ENCODE data around the gene HK3. TPM values are rescaled to one million over a fixed set of nuclear protein-coding genes. Genes with fewer than 3 reads are reported as not detected.
"Not testable (repeated sequence)": the region's sequence is repeated elsewhere in the genome, so short reads cannot be mapped to it uniquely, and the experiment has no call there.

The HK3 gene
- total RNA-seq, 1 donor from 2014 or later: 4.2 TPM

- H3K9ac ChIP-seq (ENCODE audit: low read depth in 1 of 3, low read length in 3 of 3); H3K4me3 ChIP-seq (ENCODE audit: low read length in 3 of 3); H3K36me3 ChIP-seq (ENCODE audit: control insufficient read depth in 3 of 3, insufficient read depth in 3 of 3, low read length in 3 of 3); H3K9me3 ChIP-seq (ENCODE audit: control insufficient read depth in 3 of 3, low read length in 3 of 3); H3K27ac ChIP-seq (ENCODE audit: low read depth, low read length); H3K4me1 ChIP-seq (ENCODE audit: control insufficient read depth in 3 of 3, insufficient read depth in 3 of 3, low read length in 3 of 3): not testable (repeated sequence)
- H3K27me3 ChIP-seq (ENCODE audit: control insufficient read depth in 3 of 3, insufficient read depth in 3 of 3, low read length in 3 of 3): peaks cover 48 to 61% (median 57%) of the 10 kb centered on the region in 3 donors
Measured at GRCh38 chr5:176873011-176873410, 26.1 kb downstream of the HK3 start.

GRCh38 chr5:176872586-176872985 is 26.6 kb downstream of the HK3 start:
- not testable (repeated sequence) for H3K9me3 ChIP-seq (ENCODE audit: control insufficient read depth in 3 of 3, low read length in 3 of 3); H3K36me3 ChIP-seq (ENCODE audit: control insufficient read depth in 3 of 3, insufficient read depth in 3 of 3, low read length in 3 of 3); H3K9ac ChIP-seq (ENCODE audit: low read depth in 1 of 3, low read length in 3 of 3); H3K27ac ChIP-seq (ENCODE audit: low read depth, low read length); H3K4me1 ChIP-seq (ENCODE audit: control insufficient read depth in 3 of 3, insufficient read depth in 3 of 3, low read length in 3 of 3); H3K4me3 ChIP-seq (ENCODE audit: low read length in 3 of 3)
- peaks cover 49 to 63% (median 55%) of the 10 kb centered on the region in 3 donors for H3K27me3 ChIP-seq (ENCODE audit: control insufficient read depth in 3 of 3, insufficient read depth in 3 of 3, low read length in 3 of 3)

- H3K4me1 ChIP-seq (ENCODE audit: control insufficient read depth in 3 of 3, insufficient read depth in 3 of 3, low read length in 3 of 3); H3K9me3 ChIP-seq (ENCODE audit: control insufficient read depth in 3 of 3, low read length in 3 of 3); H3K27ac ChIP-seq (ENCODE audit: low read depth, low read length); H3K9ac ChIP-seq (ENCODE audit: low read depth in 1 of 3, low read length in 3 of 3); H3K4me3 ChIP-seq (ENCODE audit: low read length in 3 of 3); H3K36me3 ChIP-seq (ENCODE audit: control insufficient read depth in 3 of 3, insufficient read depth in 3 of 3, low read length in 3 of 3): not testable (repeated sequence)
- peaks cover 50 to 63% (median 55%) of the 10 kb centered on the region in 3 donors for H3K27me3 ChIP-seq (ENCODE audit: control insufficient read depth in 3 of 3, insufficient read depth in 3 of 3, low read length in 3 of 3)
Measured at GRCh38 chr5:176870644-176871043, 28.5 kb downstream of the HK3 start.

GRCh38 chr5:176870110-176870591 is 29.0 kb downstream of the HK3 start:
- Histone ChIP-seq H3K36me3 (ENCODE audit: control insufficient read depth in 3 of 3, insufficient read depth in 3 of 3, low read length in 3 of 3) (no peaks in the 10 kb centered on the region), H3K9ac (ENCODE audit: low read depth in 1 of 3, low read length in 3 of 3) (no peak overlapping the region), H3K27ac (ENCODE audit: low read depth, low read length) (no peak overlapping the region), H3K4me1 (ENCODE audit: control insufficient read depth in 3 of 3, insufficient read depth in 3 of 3, low read length in 3 of 3) (no peaks in the 10 kb centered on the region), H3K4me3 (ENCODE audit: low read length in 3 of 3) (no peak overlapping the region), H3K27me3 (ENCODE audit: control insufficient read depth in 3 of 3, insufficient read depth in 3 of 3, low read length in 3 of 3) (peaks cover 50 to 63% (median 55%) of the 10 kb centered on the region in 3 donors), H3K9me3 (ENCODE audit: control insufficient read depth in 3 of 3, low read length in 3 of 3) (no peaks in the 10 kb centered on the region)

DNA sequence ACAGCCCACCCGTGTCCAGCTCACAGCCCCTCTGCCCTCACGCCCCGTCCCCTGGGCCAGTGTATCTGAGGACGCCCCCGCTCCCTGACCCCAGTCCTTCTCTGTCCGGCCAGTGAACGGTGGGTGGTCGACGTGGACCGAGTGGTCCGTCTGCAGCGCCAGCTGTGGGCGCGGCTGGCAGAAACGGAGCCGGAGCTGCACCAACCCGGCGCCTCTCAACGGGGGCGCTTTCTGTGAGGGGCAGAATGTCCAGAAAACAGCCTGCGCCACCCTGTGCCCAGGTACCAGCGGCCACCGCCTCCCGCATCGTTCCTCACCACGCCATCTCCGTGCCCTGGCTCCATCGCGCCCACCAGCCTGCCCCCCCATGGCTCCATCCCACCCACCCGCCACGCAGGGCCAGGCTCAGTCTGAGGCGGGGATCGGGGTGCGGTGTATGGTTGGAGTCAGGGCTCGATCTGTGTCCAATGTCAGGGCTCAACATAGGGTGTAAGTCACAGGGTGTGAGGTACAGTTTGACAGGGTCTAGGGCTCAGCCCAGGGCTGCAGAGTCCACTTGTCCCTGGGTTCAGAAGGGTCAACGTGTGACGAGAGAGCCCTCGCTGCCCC is 29.5 kb downstream of the HK3 start:
- peaks cover 45 to 62% (median 59%) of the 10 kb centered on the region in 3 donors for H3K27me3 ChIP-seq (ENCODE audit: control insufficient read depth in 3 of 3, insufficient read depth in 3 of 3, low read length in 3 of 3)
- no peak overlapping the region for H3K4me3 ChIP-seq (ENCODE audit: low read length in 3 of 3)
- no peak overlapping the region for H3K9ac ChIP-seq (ENCODE audit: low read depth in 1 of 3, low read length in 3 of 3)
- no peaks in the 10 kb centered on the region for H3K9me3 ChIP-seq (ENCODE audit: control insufficient read depth in 3 of 3, low read length in 3 of 3)
- no peaks in the 10 kb centered on the region for H3K4me1 ChIP-seq (ENCODE audit: control insufficient read depth in 3 of 3, insufficient read depth in 3 of 3, low read length in 3 of 3)
- no peaks in the 10 kb centered on the region for H3K36me3 ChIP-seq (ENCODE audit: control insufficient read depth in 3 of 3, insufficient read depth in 3 of 3, low read length in 3 of 3)
- no peak overlapping the region for H3K27ac ChIP-seq (ENCODE audit: low read depth, low read length)

- H3K36me3 ChIP-seq (ENCODE audit: control insufficient read depth in 3 of 3, insufficient read depth in 3 of 3, low read length in 3 of 3): no peaks in the 10 kb centered on the region
- H3K27ac ChIP-seq (ENCODE audit: low read depth, low read length): no peak overlapping the region
- no peaks in the 10 kb centered on the region for H3K4me1 ChIP-seq (ENCODE audit: control insufficient read depth in 3 of 3, insufficient read depth in 3 of 3, low read length in 3 of 3)
- H3K9ac ChIP-seq (ENCODE audit: low read depth in 1 of 3, low read length in 3 of 3): no peak overlapping the region
- H3K9me3 ChIP-seq (ENCODE audit: control insufficient read depth in 3 of 3, low read length in 3 of 3): no peaks in the 10 kb centered on the region
- no peak overlapping the region for H3K4me3 ChIP-seq (ENCODE audit: low read length in 3 of 3)
- H3K27me3 ChIP-seq (ENCODE audit: control insufficient read depth in 3 of 3, insufficient read depth in 3 of 3, low read length in 3 of 3): peaks cover 45 to 62% (median 59%) of the 10 kb centered on the region in 3 donors
Measured at GRCh38 chr5:176868731-176869130, 30.4 kb downstream of the HK3 start.

GRCh38 chr5:176868126-176868525 is 31.0 kb downstream of the HK3 start:
- Histone ChIP-seq H3K9ac (ENCODE audit: low read depth in 1 of 3, low read length in 3 of 3) (no peak overlapping the region), H3K9me3 (ENCODE audit: control insufficient read depth in 3 of 3, low read length in 3 of 3) (no peaks in the 10 kb centered on the region), H3K36me3 (ENCODE audit: control insufficient read depth in 3 of 3, insufficient read depth in 3 of 3, low read length in 3 of 3) (no peaks in the 10 kb centered on the region), H3K27ac (ENCODE audit: low read depth, low read length) (no peak overlapping the region), H3K27me3 (ENCODE audit: control insufficient read depth in 3 of 3, insufficient read depth in 3 of 3, low read length in 3 of 3) (peaks cover 44 to 60% (median 59%) of the 10 kb centered on the region in 3 donors), H3K4me1 (ENCODE audit: control insufficient read depth in 3 of 3, insufficient read depth in 3 of 3, low read length in 3 of 3) (no peaks in the 10 kb centered on the region), H3K4me3 (ENCODE audit: low read length in 3 of 3) (no peak overlapping the region)

GRCh38 chr5:176866707-176867310 is 32.3 kb downstream of the HK3 start:
- H3K27ac ChIP-seq (ENCODE audit: low read depth, low read length): no peak overlapping the region
- H3K4me3 ChIP-seq (ENCODE audit: low read length in 3 of 3): no peak overlapping the region
- H3K27me3 ChIP-seq (ENCODE audit: control insufficient read depth in 3 of 3, insufficient read depth in 3 of 3, low read length in 3 of 3): peaks cover 56 to 73% (median 73%) of the 10 kb centered on the region in 3 donors
- H3K9ac ChIP-seq (ENCODE audit: low read depth in 1 of 3, low read length in 3 of 3): no peak overlapping the region
- no peaks in the 10 kb centered on the region for H3K4me1 ChIP-seq (ENCODE audit: control insufficient read depth in 3 of 3, insufficient read depth in 3 of 3, low read length in 3 of 3)
- no peaks in the 10 kb centered on the region for H3K9me3 ChIP-seq (ENCODE audit: control insufficient read depth in 3 of 3, low read length in 3 of 3)
- H3K36me3 ChIP-seq (ENCODE audit: control insufficient read depth in 3 of 3, insufficient read depth in 3 of 3, low read length in 3 of 3): no peaks in the 10 kb centered on the region

DNA sequence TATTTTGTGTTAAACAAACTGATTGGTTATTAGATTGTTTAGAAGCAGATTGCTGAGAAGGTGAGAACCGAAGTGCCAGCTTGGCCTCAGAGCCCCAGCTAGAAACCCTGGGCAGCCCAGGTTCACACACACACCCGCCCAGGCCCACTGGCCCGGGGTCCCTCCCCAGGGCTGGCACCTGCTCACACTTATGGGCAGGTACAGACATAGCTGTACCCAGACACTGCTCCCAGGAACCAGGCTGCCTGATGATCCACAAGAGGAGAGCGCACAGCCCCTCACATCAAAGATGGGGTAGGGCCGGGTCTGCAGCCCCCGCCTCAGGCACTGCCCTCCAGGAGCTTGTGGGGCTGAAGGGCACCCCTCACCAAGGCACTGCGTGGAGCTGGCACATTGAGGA is 33.2 kb downstream of the HK3 start:
- H3K9ac ChIP-seq (ENCODE audit: low read depth in 1 of 3, low read length in 3 of 3): no peak overlapping the region
- H3K4me3 ChIP-seq (ENCODE audit: low read length in 3 of 3): no peak overlapping the region
- no peaks in the 10 kb centered on the region for H3K9me3 ChIP-seq (ENCODE audit: control insufficient read depth in 3 of 3, low read length in 3 of 3)
- peaks cover 64 to 80% (median 74%) of the 10 kb centered on the region in 3 donors for H3K27me3 ChIP-seq (ENCODE audit: control insufficient read depth in 3 of 3, insufficient read depth in 3 of 3, low read length in 3 of 3)
- no peak overlapping the region for H3K27ac ChIP-seq (ENCODE audit: low read depth, low read length)
- H3K36me3 ChIP-seq (ENCODE audit: control insufficient read depth in 3 of 3, insufficient read depth in 3 of 3, low read length in 3 of 3): no peaks in the 10 kb centered on the region
- no peaks in the 10 kb centered on the region for H3K4me1 ChIP-seq (ENCODE audit: control insufficient read depth in 3 of 3, insufficient read depth in 3 of 3, low read length in 3 of 3)

- H3K27ac ChIP-seq (ENCODE audit: low read depth, low read length): no peak overlapping the region
- no peaks in the 10 kb centered on the region for H3K4me1 ChIP-seq (ENCODE audit: control insufficient read depth in 3 of 3, insufficient read depth in 3 of 3, low read length in 3 of 3)
- H3K27me3 ChIP-seq (ENCODE audit: control insufficient read depth in 3 of 3, insufficient read depth in 3 of 3, low read length in 3 of 3): peaks cover 63 to 78% (median 73%) of the 10 kb centered on the region in 3 donors
- H3K9me3 ChIP-seq (ENCODE audit: control insufficient read depth in 3 of 3, low read length in 3 of 3): no peaks in the 10 kb centered on the region
- no peak overlapping the region for H3K4me3 ChIP-seq (ENCODE audit: low read length in 3 of 3)
- no peak overlapping the region for H3K9ac ChIP-seq (ENCODE audit: low read depth in 1 of 3, low read length in 3 of 3)
- no peaks in the 10 kb centered on the region for H3K36me3 ChIP-seq (ENCODE audit: control insufficient read depth in 3 of 3, insufficient read depth in 3 of 3, low read length in 3 of 3)
Measured at GRCh38 chr5:176864755-176865154, 34.4 kb downstream of the HK3 start.

All from skeletal muscle tissue (tissue), 4 donors.